Heart left ventricle (tissue), 16 donors: ENCODE measurements around the gene PRKG1. TPM values are rescaled to one million over a fixed set of nuclear protein-coding genes. Genes with fewer than 3 reads are reported as not detected.
A peak's percentile ranks its signal among the peaks of the same experiment; 100 is the strongest.

ENCODE experiments used
- ATAC-seq, 4 donors: fragments of 200-7000 bp; cut with Tn5 transposase; one replicate each; pipeline ENCODE4 v1.9.1; 2020 to 2022; ENCODE audit warnings: moderate library complexity in 4 of 4, mild to moderate bottlenecking in 3 of 4, moderate number of reproducible peaks in 1 of 4
- DNase-seq, 5 donors: peaks; one replicate each; pipeline ENCODE4 v3.0.0-alpha.2; 2020
- H3K27ac ChIP-seq, 12 donors: fragments of 200-600 bp; sonication (generic) in 4 of 12; one replicate each; pipeline versions ENCODE4 v1.5.0 to v1.8.0; 2016 to 2022; ENCODE audit warnings: mild to moderate bottlenecking in 2 of 12
- H3K27me3 ChIP-seq, 9 donors: fragments of 200-600 bp; sonication (generic) in 2 of 9; one replicate each; pipeline versions ENCODE4 v1.5.1 to v1.8.0; 2016 to 2022; ENCODE audit warnings: mild to moderate bottlenecking in 3 of 9
- H3K36me3 ChIP-seq, 9 donors: fragments of 200-600 bp; sonication (generic) in 2 of 9; one replicate each; pipeline versions ENCODE4 v1.5.0 to v1.8.0; 2018 to 2022; ENCODE audit warnings: mild to moderate bottlenecking in 2 of 9
- H3K4me1 ChIP-seq, 12 donors: fragments of 200-600 bp; sonication (generic) in 4 of 12; one replicate each; pipeline versions ENCODE4 v1.5.0 to v1.8.0; 2016 to 2022; ENCODE audit warnings: mild to moderate bottlenecking in 3 of 12
- H3K4me3 ChIP-seq, 12 donors: fragments of 200-600 bp; sonication (generic) in 4 of 12; one replicate each; pipeline versions ENCODE4 v1.5.0 to v1.8.0; 2017 to 2022; ENCODE audit warnings: mild to moderate bottlenecking in 9 of 12, moderate library complexity in 4 of 12
- H3K9me3 ChIP-seq, 12 donors: fragments of 200-600 bp; sonication (generic) in 4 of 12; one replicate each; pipeline versions ENCODE4 v1.5.0 to v1.8.0; 2016 to 2022; ENCODE audit warnings: mild to moderate bottlenecking in 1 of 12
- CTCF ChIP-seq, 12 donors: fragments of 200-600 bp; sonication (generic) in 4 of 12; IDR thresholded peaks; one replicate each; pipeline versions ENCODE4 v1.5.0 to v1.8.0; 2018 to 2022; ENCODE audit warnings: antibody characterized with exemption in 12 of 12, mild to moderate bottlenecking in 5 of 12
- POLR2A ChIP-seq, 2 donors: fragments of 450-650 bp; IDR thresholded peaks; one replicate each; pipeline ENCODE4 v1.6.1; 2017; ENCODE audit warnings: antibody characterized with exemption in 2 of 2, mild to moderate bottlenecking in 2 of 2, moderate library complexity in 2 of 2
- WGBS, 4 donors: extraction: QIAGEN DNeasy Blood & Tissue Kit in 2 of 4; methylation state at CpG; one replicate each; pipeline versions ENCODE4 v1.1.5 to v1.1.7; 2013 to 2018; 5-methylcytosine and 5-hydroxymethylcytosine counted together
- intact Hi-C, 10 donors: fragments of 100-400 bp; cut with DNase I; formaldehyde crosslinking; loops; one replicate each; pipeline versions ENCODE4 v1.11.1 to v1.14.2; 2022
- polyA plus RNA-seq, 2 donors: library from polyadenylated mRNA; stranded (reverse); fragments of 200-250 nt; gene quantifications; one replicate each; pipeline ENCODE4 v1.2.3, GENCODE V29; 2013
- total RNA-seq, 9 donors: library from RNA; depleted of rRNA in 2 of 9; stranded (reverse); fragments of >200 nt in 2 of 9; fragmentation: NEBNext Ultra II Directional in 3 of 9; extraction: Animal tissue kit (Norgen Biotek cat#: 25700) in 3 of 9; gene quantifications; one replicate each; pipeline versions ENCODE4 v1.1.0 to v1.2.4, GENCODE V29; 2016 to 2023
- donor health status: ischemic (EF 13 %, LVEDD 7.1; RV severe dilation, severe dysfunction).
- donor health status: healthy with polysubstance abuse.
- donor health status: DM: no; HTN: yes; CAD: no.
- donor health status: DM: no; HTN: no; CAD: no.
- donor health status: ischemic (EF 25% LVEDD 6.9; RV normal size, moderate dysfunction).
- donor health status: ischemic (EF 25% LVEDD 5.7; RV mildly dilated, moderate dysfunction).
- donor health status: healthy.
- donor health status: DM: yes; HTN: yes; CAD: no.
- donor health status: ischemic (EF 35%, LVEDD 5.7; RV mildly dilated, moderate dysfunction).
- donor health status: nonischemic (EF 11% LVEDD 7.7; RV severe dilation, severe dysfunction).
- donor health status: DM: yes; HTN: yes; CAD: no.
- donor health status: PGD.
- donor health status: ischemic (EF 29% LVEDD 5.4; RV normal size, mild dysfunction).
- donor health status: nonischemic (EF 23%, LVEDD 6.1; RV moderate dilation, normal function).

PRKG1 gene
- total and polyA plus RNA-seq, 11 donors, result 5.5 to 37.3 (median 29.3) TPM

- WGBS, 4 donors, result 78 to 84% (median 79%) methylated on average over 1 of the region's 1 CpG
These were observed 829.4 kb downstream of the PRKG1 start for GRCh38 chr10:51903675-51904074.

GRCh38 chr10:51905032-51905431, 830.7 kb downstream of the PRKG1 start:
- intact Hi-C loops, result no loop called here
- peaks cover 0 to 11% (median 0%) of the 10 kb centered on the region in 12 donors for H3K4me1 ChIP-seq
- no peaks in the 10 kb centered on the region for H3K9me3 ChIP-seq
- H3K4me3 ChIP-seq, result no peak overlapping the region
- DNase-seq (no peak), ATAC-seq (no peak)
- TF ChIP-seq POLR2A (IDR thresholded peaks at IDR 0.05) (no peak), CTCF (IDR thresholded peaks at IDR 0.05) (no peak)
- no peaks in the 10 kb centered on the region for H3K27me3 ChIP-seq
- H3K36me3 ChIP-seq, result no peaks in the 10 kb centered on the region
- no peak overlapping the region for H3K27ac ChIP-seq

More at GRCh38 chr10:51903675-51904074, 829.4 kb downstream of the PRKG1 start:
- ATAC-seq (no peak), DNase-seq (no peak)
- no peaks in the 10 kb centered on the region for H3K9me3 ChIP-seq
- intact Hi-C loops, result no loop called here
- no peaks in the 10 kb centered on the region for H3K27me3 ChIP-seq
- H3K4me3 ChIP-seq, result no peak overlapping the region
- H3K36me3 ChIP-seq, result no peaks in the 10 kb centered on the region
- TF ChIP-seq POLR2A (IDR thresholded peaks at IDR 0.05), result no peak
- peaks cover 0 to 9% (median 0%) of the 10 kb centered on the region in 12 donors for H3K4me1 ChIP-seq
- no peak overlapping the region for H3K27ac ChIP-seq

GRCh38 chr10:51907361-51907760, 833.1 kb downstream of the PRKG1 start:
- Histone ChIP-seq H3K36me3 (no peaks in the 10 kb centered on the region), H3K4me3 (no peak overlapping the region), H3K27ac (no peak overlapping the region), H3K27me3 (no peaks in the 10 kb centered on the region), H3K9me3 (no peaks in the 10 kb centered on the region), H3K4me1 (peaks cover 0 to 15% (median 0%) of the 10 kb centered on the region in 12 donors)
- WGBS, 4 donors, result 26 to 64% (median 52%) methylated on average over 2 of the region's 2 CpGs
- TF ChIP-seq POLR2A (IDR thresholded peaks at IDR 0.05) (no peak), CTCF (IDR thresholded peaks at IDR 0.05) (no peak)
- intact Hi-C loops, result no loop called here
- no peak for ATAC-seq
- DNase-seq, result no peak

GRCh38 chr10:51910189-51910588, 835.9 kb downstream of the PRKG1 start:
- DNase-seq (no peak), ATAC-seq (no peak)
- Histone ChIP-seq H3K9me3 (no peaks in the 10 kb centered on the region), H3K4me3 (no peak overlapping the region), H3K4me1 (peaks cover 0 to 22% (median 0%) of the 10 kb centered on the region in 12 donors), H3K27me3 (no peaks in the 10 kb centered on the region), H3K36me3 (no peaks in the 10 kb centered on the region), H3K27ac (peak overlapping the region in 1 of 12 donors; percentile 49)
- intact Hi-C loops, result no loop called here
- TF ChIP-seq POLR2A (IDR thresholded peaks at IDR 0.05), result no peak
- TF ChIP-seq CTCF (IDR thresholded peaks at IDR 0.05), result no peak

GRCh38 chr10:51910596-51910995, 836.3 kb downstream of the PRKG1 start:
- peaks cover 0 to 26% (median 0%) of the 10 kb centered on the region in 12 donors for H3K4me1 ChIP-seq
- no peak overlapping the region for H3K4me3 ChIP-seq
- H3K36me3 ChIP-seq, result no peaks in the 10 kb centered on the region
- DNase-seq, result no peak
- peak overlapping the region in 1 of 12 donors; percentile 49 for H3K27ac ChIP-seq
- intact Hi-C loops, result no loop called here
- no peak for TF ChIP-seq CTCF (IDR thresholded peaks at IDR 0.05)
- no peak for TF ChIP-seq POLR2A (IDR thresholded peaks at IDR 0.05)
- no peak for ATAC-seq
- H3K27me3 ChIP-seq, result no peaks in the 10 kb centered on the region
- WGBS, 4 donors, result 58 to 64% (median 61%) methylated on average over 3 of the region's 3 CpGs
- no peaks in the 10 kb centered on the region for H3K9me3 ChIP-seq
